Muscle of leg (tissue), 9 donors: ENCODE data around the gene ANKRD35. TPM values are rescaled to one million over a fixed set of nuclear protein-coding genes. Genes with fewer than 3 reads are reported as not detected.

ENCODE experiments used
- polyA plus RNA-seq, 8 donors: library from polyadenylated mRNA; unstranded; fragments of 120-200 nt; gene quantifications; one replicate each; pipeline versions ENCODE4 v1.2.1 to v1.2.3, GENCODE V29; 2013; ENCODE audit warnings: inconsistent platforms in 1 of 8, low replicate concordance in 1 of 8; ENCODE audit not compliant: insufficient read length in 8 of 8, insufficient read depth in 1 of 8
- total RNA-seq: library from RNA; stranded (reverse); fragments of 120-200 nt; gene quantifications from one replicate; pipeline ENCODE4 v1.2.4, GENCODE V29; 2013

Gene ANKRD35
- total and polyA plus RNA-seq, 9 donors, result 2.2 to 4.8 (median 3.0) TPM

Other genes starting within 250 kb of the ANKRD35 start
- gene PDZK1, start 178.5 kb downstream of the ANKRD35 start, total RNA-seq, result 0.40 TPM
- gene PDZK1, start 178.5 kb downstream of the ANKRD35 start, polyA plus RNA-seq, result 1 to 10 TPM in 3 of 8 donors, under 1 TPM in 5; 0.50 to 3.2 (median 0.83) TPM
- 0.09 TPM for gene CD160, start 166.4 kb downstream of the ANKRD35 start, total RNA-seq
- gene CD160, start 166.4 kb downstream of the ANKRD35 start, polyA plus RNA-seq, result under 1 TPM; 0.10 to 0.95 (median 0.80) TPM
- gene RNF115, start 61.8 kb downstream of the ANKRD35 start, total RNA-seq, result 13.7 TPM
- gene RNF115, start 61.8 kb downstream of the ANKRD35 start, polyA plus RNA-seq, result 10 to 100 TPM; 10.8 to 18.8 (median 13.3) TPM
- 19.8 TPM for gene POLR3C, start 61.7 kb downstream of the ANKRD35 start, total RNA-seq
- 10 to 100 TPM; 16.2 to 24.8 (median 20.9) TPM for gene POLR3C, start 61.7 kb downstream of the ANKRD35 start, polyA plus RNA-seq
- gene NUDT17, start 40.2 kb downstream of the ANKRD35 start, total RNA-seq, result 15.9 TPM
- 10 to 100 TPM; 11.9 to 20.8 (median 13.8) TPM for gene NUDT17, start 40.2 kb downstream of the ANKRD35 start, polyA plus RNA-seq
- gene PIAS3, start 26.8 kb downstream of the ANKRD35 start, total RNA-seq, result 20.8 TPM
- gene PIAS3, start 26.8 kb downstream of the ANKRD35 start, polyA plus RNA-seq, result 10 to 100 TPM; 37.1 to 63.8 (median 47.2) TPM
- gene ITGA10, start 24.2 kb upstream of the ANKRD35 start, total RNA-seq, result 5.9 TPM
- gene ITGA10, start 24.2 kb upstream of the ANKRD35 start, polyA plus RNA-seq, result 10 to 100 TPM in 2 of 8 donors, 1 to 10 TPM in 6; 3.6 to 11.1 (median 6.6) TPM
- 18.0 TPM for gene PEX11B, start 32.9 kb upstream of the ANKRD35 start, total RNA-seq
- gene PEX11B, start 32.9 kb upstream of the ANKRD35 start, polyA plus RNA-seq, result 10 to 100 TPM; 19.4 to 24.9 (median 23.7) TPM
- 116 TPM for gene RBM8A, start 41.6 kb upstream of the ANKRD35 start, total RNA-seq
- gene RBM8A, start 41.6 kb upstream of the ANKRD35 start, polyA plus RNA-seq, result 100 to 1,000 TPM; 114 to 136 (median 132) TPM
- gene LIX1L, start 72.2 kb upstream of the ANKRD35 start, total RNA-seq, result 23.4 TPM
- gene LIX1L, start 72.2 kb upstream of the ANKRD35 start, polyA plus RNA-seq, result 10 to 100 TPM; 26.1 to 35.9 (median 29.0) TPM
- 0.22 TPM for gene ANKRD34A, start 78.7 kb upstream of the ANKRD35 start, total RNA-seq
- 1 to 10 TPM in 6 of 8 donors, under 1 TPM in 2; 0.76 to 1.7 (median 1.1) TPM for gene ANKRD34A, start 78.7 kb upstream of the ANKRD35 start, polyA plus RNA-seq
- 28.5 TPM for gene POLR3GL, start 78.8 kb upstream of the ANKRD35 start, total RNA-seq
- 10 to 100 TPM; 35.0 to 42.6 (median 38.6) TPM for gene POLR3GL, start 78.8 kb upstream of the ANKRD35 start, polyA plus RNA-seq
- gene TXNIP, start 110.7 kb upstream of the ANKRD35 start, total RNA-seq, result 411 TPM
- 100 to 1,000 TPM; 251 to 323 (median 290) TPM for gene TXNIP, start 110.7 kb upstream of the ANKRD35 start, polyA plus RNA-seq
- gene HJV, start 135.9 kb upstream of the ANKRD35 start, total RNA-seq, result 174 TPM
- gene HJV, start 135.9 kb upstream of the ANKRD35 start, polyA plus RNA-seq, result 100 to 1,000 TPM; 128 to 235 (median 193) TPM